HepG2 (cell line): ENCODE data around the gene GDAP1L1.

Experiments used
- CBX2 ChIP-seq, 2 experiments: fragments of 200-600 bp in 1 of 2; sonication (generic); formaldehyde crosslinking in 1 of 2; IDR thresholded peaks; 2 replicates each; pipeline versions ENCODE4 v1.7.0 to v1.8.1; 2018 to 2022; ENCODE audit warnings: low read depth in 2 of 2, low read length in 1 of 2, mild to moderate bottlenecking in 1 of 2, missing genetic modification reagents in 1 of 2
- EHMT2 ChIP-seq: fragments of 200-600 bp; sonication (generic); IDR thresholded peaks from 2 replicates; pipeline ENCODE4 v1.7.0; 2017; ENCODE audit warnings: antibody characterized with exemption, low read depth, low read length, borderline replicate concordance
- FOXP1 ChIP-seq, 2 experiments: fragments of 450-650 bp in 1 of 2; IDR thresholded peaks; 2 replicates each; pipeline ENCODE4 v1.6.1; 2017 to 2018; ENCODE audit warnings: antibody characterized with exemption in 1 of 2
- SNRNP70 ChIP-seq: fragments of 200-400 bp; formaldehyde crosslinking; IDR thresholded peaks from 2 replicates; pipeline ENCODE4 v1.6.1; 2017; ENCODE audit warnings: mild to moderate bottlenecking, low read depth, low read length, moderate library complexity
- SP1 ChIP-seq, 2 experiments: fragments of 450-650 bp in 1 of 2; sonication (generic) in 1 of 2; formaldehyde crosslinking in 1 of 2; IDR thresholded peaks; 2 replicates each; pipeline versions ENCODE4 v1.4.0 to v1.6.1; 2016 to 2020; ENCODE audit warnings: missing genetic modification reagents in 1 of 2
- ZNF3 ChIP-seq: IDR thresholded peaks from 2 replicates; pipeline ENCODE4 v1.7.0; 2017; ENCODE audit warnings: inconsistent platforms

DNA sequence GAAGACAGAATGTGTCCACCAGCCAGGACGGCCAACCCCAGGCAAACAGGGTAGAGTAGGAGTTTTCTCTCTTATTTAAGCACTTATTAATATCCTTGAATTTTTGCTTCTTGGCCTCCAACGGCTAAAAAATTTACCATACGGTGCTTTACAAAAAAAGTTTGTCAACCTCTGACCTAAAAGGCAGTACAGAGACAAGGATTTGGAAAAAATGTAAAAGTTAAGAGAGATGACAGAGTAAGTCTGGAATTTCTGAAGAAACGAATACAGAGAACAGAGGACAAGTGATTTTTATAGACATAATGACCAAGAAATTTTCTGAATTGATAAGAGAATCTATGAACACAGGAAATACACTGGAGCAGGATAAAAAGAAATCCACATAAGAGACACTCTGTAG is 46.7 kb upstream of the GDAP1L1 start:
- TF ChIP-seq SNRNP70 (no peak), ZNF3 (no peak), EHMT2 (no peak), CBX2 (IDR thresholded peaks at IDR 0.05; ENCODE audit: low read depth, low read length) (no peak), CBX2 (CRISPR knock-in tag; IDR thresholded peaks at IDR 0.05; ENCODE audit: low read depth) (no peak), SP1 (IDR thresholded peaks at IDR 0.05) (no peak), SP1 (CRISPR knock-in tag; IDR thresholded peaks at IDR 0.05) (no peak), FOXP1 (IDR thresholded peaks at IDR 0.05) (no peak), FOXP1 (CRISPR knock-in tag; IDR thresholded peaks at IDR 0.05) (no peak)
